Neural cell (in vitro differentiated cells): ENCODE results near the gene DMWD. TPM values are rescaled to one million over a fixed set of nuclear protein-coding genes. Genes with fewer than 3 reads are reported as not detected.
A peak's percentile ranks its signal among the peaks of the same experiment; 100 is the strongest.

ENCODE experiments used
- H2AFZ ChIP-seq: fragments of 200-600, 300-800 bp; sonication (generic), shearing (Covaris generic); 2 replicates; pipeline ENCODE4 v1.6.0; 2014; ENCODE audit warnings: low read depth, mild to moderate bottlenecking, antibody characterized with exemption, low read length, moderate library complexity
- H3F3A ChIP-seq: fragments of 200-600 bp; shearing (Covaris generic); 2 replicates; pipeline ENCODE4 v1.6.1; 2016; ENCODE audit warnings: mild to moderate bottlenecking, moderate library complexity, mixed read lengths, antibody characterized with exemption, low read length; ENCODE audit not compliant: insufficient read depth, poor library complexity, severe bottlenecking
- H3K27ac ChIP-seq: fragments of 200-600, 300-800 bp; sonication (generic), shearing (Covaris generic); 2 replicates; pipeline ENCODE4 v1.5.1; 2014; ENCODE audit warnings: mild to moderate bottlenecking, low read length, moderate library complexity
- H3K27me3 ChIP-seq: fragments of 300-800, 200-600 bp; sonication (generic), shearing (Covaris generic); 2 replicates; pipeline ENCODE4 v1.6.0; 2014; ENCODE audit warnings: mild to moderate bottlenecking, low read depth, low read length, moderate library complexity; ENCODE audit not compliant: insufficient read depth
- H3K36me3 ChIP-seq: fragments of 300-800, 200-600 bp; sonication (generic), shearing (Covaris generic); 2 replicates; pipeline ENCODE4 v1.5.1; 2014; ENCODE audit warnings: mild to moderate bottlenecking, antibody characterized with exemption, low read length, moderate library complexity; ENCODE audit not compliant: insufficient read depth
- H3K4me2 ChIP-seq: fragments of 300-800, 200-600 bp; sonication (generic), shearing (Covaris generic); 2 replicates; pipeline ENCODE4 v1.6.0; 2014; ENCODE audit warnings: mild to moderate bottlenecking, low read length
- H3K4me3 ChIP-seq: fragments of 300-800, 200-600 bp; sonication (generic), shearing (Covaris generic); 2 replicates; pipeline ENCODE4 v1.5.1; 2014; ENCODE audit warnings: mild to moderate bottlenecking, low read length, moderate library complexity
- H3K79me2 ChIP-seq: fragments of 200-600 bp; shearing (Covaris generic); replicated peaks from 2 replicates; pipeline ENCODE4 v1.6.0; 2014; ENCODE audit warnings: mild to moderate bottlenecking, low read length, moderate library complexity; ENCODE audit not compliant: insufficient read depth
- H3K9ac ChIP-seq: fragments of 300-800, 200-600 bp; sonication (generic), shearing (Covaris generic); 2 replicates; pipeline ENCODE4 v1.6.1; 2016; ENCODE audit warnings: mild to moderate bottlenecking, low read length, mixed read lengths
- H3K9me2 ChIP-seq: fragments of 200-600 bp; shearing (Covaris generic); 2 replicates; pipeline ENCODE4 v1.6.1; 2016; ENCODE audit warnings: mild to moderate bottlenecking, low read length, mixed read lengths; ENCODE audit not compliant: insufficient read depth
- H3K9me3 ChIP-seq: fragments of 200-600, 300-800 bp; sonication (generic), shearing (Covaris generic); 2 replicates; pipeline ENCODE4 v1.6.1; 2016; ENCODE audit warnings: mild to moderate bottlenecking, mixed run types, low read length, moderate library complexity, mixed read lengths
- H4K20me1 ChIP-seq: fragments of 200-600 bp; shearing (Covaris generic); 2 replicates; pipeline ENCODE4 v1.6.1; 2016; ENCODE audit warnings: mild to moderate bottlenecking, mixed run types; ENCODE audit not compliant: insufficient read depth
- EP300 ChIP-seq: fragments of 450-650 bp; conservative IDR thresholded peaks from 2 replicates; pipeline ENCODE4 v1.6.1; 2014; ENCODE audit warnings: antibody characterized with exemption, mild to moderate bottlenecking, moderate library complexity; ENCODE audit not compliant: poor library complexity, severe bottlenecking
- EZH2 ChIP-seq: fragments of 200-600, 300-800 bp; shearing (Covaris generic), sonication (generic); IDR thresholded peaks from 2 replicates; pipeline ENCODE4 v1.6.1; 2014; ENCODE audit warnings: antibody characterized with exemption, low read length, borderline replicate concordance, mild to moderate bottlenecking; ENCODE audit not compliant: insufficient read depth, poor library complexity, severe bottlenecking
- MXI1 ChIP-seq: fragments of 450-650 bp; conservative IDR thresholded peaks from 2 replicates; pipeline ENCODE4 v1.6.1; 2014; ENCODE audit warnings: antibody characterized with exemption, mild to moderate bottlenecking; ENCODE audit not compliant: poor library complexity, severe bottlenecking
- POLR2AphosphoS5 ChIP-seq: IDR thresholded peaks from 2 replicates; pipeline ENCODE4 v1.6.1; 2012
- RAD21 ChIP-seq: fragments of 450-650 bp; conservative IDR thresholded peaks from 2 replicates; pipeline ENCODE4 v1.6.1; 2014; ENCODE audit warnings: antibody characterized with exemption, mild to moderate bottlenecking, moderate library complexity
- SMC3 ChIP-seq: fragments of 450-650 bp; conservative IDR thresholded peaks from 2 replicates; pipeline ENCODE4 v1.6.1; 2014; ENCODE audit warnings: antibody characterized with exemption, mild to moderate bottlenecking, moderate library complexity; ENCODE audit not compliant: poor library complexity
- TAF1 ChIP-seq: IDR thresholded peaks from 2 replicates; pipeline ENCODE4 v1.6.1; 2012; ENCODE audit warnings: low read depth
- polyA plus RNA-seq: library from polyadenylated mRNA; depleted of rRNA; stranded (reverse); fragments of >200 nt; gene quantifications from 2 replicates; pipeline ENCODE4 v1.2.3, GENCODE V29; 2014
- TF ChIP-seq, protein P1 (sequence below): IDR thresholded peaks from 2 replicates; pipeline ENCODE4 v1.6.1; 2012; ENCODE audit warnings: borderline replicate concordance
- TF ChIP-seq, protein P2 (sequence below): fragments of 450-650 bp; IDR thresholded peaks from 2 replicates; pipeline ENCODE4 v1.5.1; 2014; ENCODE audit warnings: antibody characterized with exemption, mild to moderate bottlenecking, moderate library complexity; ENCODE audit not compliant: poor library complexity, severe bottlenecking

The DMWD gene
- polyA plus RNA-seq, 1 donor from 2014 or later, result 20.4 TPM

DNA sequence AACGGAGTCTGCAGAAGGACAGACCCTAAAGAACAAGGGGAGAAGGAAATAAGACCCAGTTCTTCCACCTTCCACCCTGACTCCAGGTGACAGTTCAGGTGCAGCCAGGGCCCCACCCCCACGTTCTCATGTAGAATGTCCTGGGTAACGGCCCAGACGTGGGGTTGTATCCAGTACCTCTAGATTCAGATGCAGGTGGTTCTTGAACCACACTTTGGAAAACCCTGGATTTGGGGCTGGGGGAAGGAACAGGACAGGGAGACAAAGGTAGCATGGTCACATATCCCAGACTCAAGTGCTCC lies 12.5 kb downstream of the DMWD start:
- H3K9ac ChIP-seq, result no peak overlapping the region
- H3K9me2 ChIP-seq, result no peaks in the 10 kb centered on the region
- H2AFZ ChIP-seq, result no peak overlapping the region
- no peak overlapping the region for H3K27ac ChIP-seq
- no peaks in the 10 kb centered on the region for H3K79me2 ChIP-seq
- no peaks in the 10 kb centered on the region for H3K9me3 ChIP-seq
- no peaks in the 10 kb centered on the region for H3K36me3 ChIP-seq
- H4K20me1 ChIP-seq, result no peaks in the 10 kb centered on the region
- H3F3A ChIP-seq, result no peaks in the 10 kb centered on the region
- no peaks in the 10 kb centered on the region for H3K27me3 ChIP-seq
- TF ChIP-seq EP300, result no peak
- no peak for TF ChIP-seq SMC3
- TF ChIP-seq, protein P1, sequence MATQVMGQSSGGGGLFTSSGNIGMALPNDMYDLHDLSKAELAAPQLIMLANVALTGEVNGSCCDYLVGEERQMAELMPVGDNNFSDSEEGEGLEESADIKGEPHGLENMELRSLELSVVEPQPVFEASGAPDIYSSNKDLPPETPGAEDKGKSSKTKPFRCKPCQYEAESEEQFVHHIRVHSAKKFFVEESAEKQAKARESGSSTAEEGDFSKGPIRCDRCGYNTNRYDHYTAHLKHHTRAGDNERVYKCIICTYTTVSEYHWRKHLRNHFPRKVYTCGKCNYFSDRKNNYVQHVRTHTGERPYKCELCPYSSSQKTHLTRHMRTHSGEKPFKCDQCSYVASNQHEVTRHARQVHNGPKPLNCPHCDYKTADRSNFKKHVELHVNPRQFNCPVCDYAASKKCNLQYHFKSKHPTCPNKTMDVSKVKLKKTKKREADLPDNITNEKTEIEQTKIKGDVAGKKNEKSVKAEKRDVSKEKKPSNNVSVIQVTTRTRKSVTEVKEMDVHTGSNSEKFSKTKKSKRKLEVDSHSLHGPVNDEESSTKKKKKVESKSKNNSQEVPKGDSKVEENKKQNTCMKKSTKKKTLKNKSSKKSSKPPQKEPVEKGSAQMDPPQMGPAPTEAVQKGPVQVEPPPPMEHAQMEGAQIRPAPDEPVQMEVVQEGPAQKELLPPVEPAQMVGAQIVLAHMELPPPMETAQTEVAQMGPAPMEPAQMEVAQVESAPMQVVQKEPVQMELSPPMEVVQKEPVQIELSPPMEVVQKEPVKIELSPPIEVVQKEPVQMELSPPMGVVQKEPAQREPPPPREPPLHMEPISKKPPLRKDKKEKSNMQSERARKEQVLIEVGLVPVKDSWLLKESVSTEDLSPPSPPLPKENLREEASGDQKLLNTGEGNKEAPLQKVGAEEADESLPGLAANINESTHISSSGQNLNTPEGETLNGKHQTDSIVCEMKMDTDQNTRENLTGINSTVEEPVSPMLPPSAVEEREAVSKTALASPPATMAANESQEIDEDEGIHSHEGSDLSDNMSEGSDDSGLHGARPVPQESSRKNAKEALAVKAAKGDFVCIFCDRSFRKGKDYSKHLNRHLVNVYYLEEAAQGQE, result no peak
- no peak for TF ChIP-seq RAD21
- TF ChIP-seq, protein P2, sequence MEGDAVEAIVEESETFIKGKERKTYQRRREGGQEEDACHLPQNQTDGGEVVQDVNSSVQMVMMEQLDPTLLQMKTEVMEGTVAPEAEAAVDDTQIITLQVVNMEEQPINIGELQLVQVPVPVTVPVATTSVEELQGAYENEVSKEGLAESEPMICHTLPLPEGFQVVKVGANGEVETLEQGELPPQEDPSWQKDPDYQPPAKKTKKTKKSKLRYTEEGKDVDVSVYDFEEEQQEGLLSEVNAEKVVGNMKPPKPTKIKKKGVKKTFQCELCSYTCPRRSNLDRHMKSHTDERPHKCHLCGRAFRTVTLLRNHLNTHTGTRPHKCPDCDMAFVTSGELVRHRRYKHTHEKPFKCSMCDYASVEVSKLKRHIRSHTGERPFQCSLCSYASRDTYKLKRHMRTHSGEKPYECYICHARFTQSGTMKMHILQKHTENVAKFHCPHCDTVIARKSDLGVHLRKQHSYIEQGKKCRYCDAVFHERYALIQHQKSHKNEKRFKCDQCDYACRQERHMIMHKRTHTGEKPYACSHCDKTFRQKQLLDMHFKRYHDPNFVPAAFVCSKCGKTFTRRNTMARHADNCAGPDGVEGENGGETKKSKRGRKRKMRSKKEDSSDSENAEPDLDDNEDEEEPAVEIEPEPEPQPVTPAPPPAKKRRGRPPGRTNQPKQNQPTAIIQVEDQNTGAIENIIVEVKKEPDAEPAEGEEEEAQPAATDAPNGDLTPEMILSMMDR, result no peak
- TF ChIP-seq TAF1, result no peak
- no peak overlapping the region for H3K4me2 ChIP-seq
- no peak overlapping the region for H3K4me3 ChIP-seq

DNA sequence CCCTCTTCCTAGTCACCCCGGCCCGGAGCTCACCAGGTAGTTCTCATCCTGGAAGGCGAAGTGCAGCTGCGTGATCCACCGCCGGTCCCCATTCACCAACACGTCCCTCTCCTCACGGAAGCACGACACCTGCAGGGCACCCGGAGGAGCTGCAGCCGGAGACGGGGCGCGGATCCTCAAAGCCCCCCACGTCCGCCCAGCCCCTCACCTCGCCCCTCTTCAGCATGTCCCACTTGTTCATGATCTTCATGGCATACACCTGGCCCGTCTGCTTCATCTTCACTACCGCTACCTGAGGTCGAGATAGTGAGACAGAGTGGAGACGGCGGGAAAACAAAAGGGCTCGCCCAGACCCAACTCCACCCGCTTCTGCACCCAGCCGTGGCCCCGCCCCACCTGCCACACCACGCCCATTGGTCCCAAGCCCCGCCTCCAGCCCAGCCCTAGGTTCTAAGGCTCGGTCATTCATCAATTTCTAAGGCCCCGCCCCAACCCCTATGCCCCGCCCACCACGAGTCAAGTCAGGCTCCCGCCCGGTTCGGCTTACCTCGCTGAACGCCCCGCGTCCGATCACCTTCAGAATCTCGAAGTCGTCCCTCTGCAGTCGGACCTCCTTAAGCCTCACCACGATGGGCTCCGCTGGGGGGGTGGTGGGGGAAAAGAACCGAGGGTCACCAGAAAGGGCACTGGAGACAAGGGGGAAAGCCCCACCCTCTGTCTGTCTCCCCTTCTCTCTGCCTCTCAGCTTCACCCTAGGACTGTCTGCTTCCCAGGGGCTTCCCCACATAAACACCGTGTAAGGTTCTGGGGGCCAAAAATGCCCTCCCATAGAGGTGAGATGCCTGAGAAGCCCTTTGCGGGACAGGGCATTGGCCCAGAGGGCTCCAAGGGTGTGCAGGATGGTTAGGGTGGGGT lies 13.2 kb downstream of the DMWD start:
- Histone ChIP-seq H4K20me1 (no peaks in the 10 kb centered on the region), H3K4me2 (no peak overlapping the region), H3F3A (no peaks in the 10 kb centered on the region), H2AFZ (no peak overlapping the region), H3K9ac (no peak overlapping the region), H3K27me3 (no peaks in the 10 kb centered on the region), H3K79me2 (no peaks in the 10 kb centered on the region), H3K36me3 (no peaks in the 10 kb centered on the region), H3K9me3 (no peaks in the 10 kb centered on the region), H3K9me2 (no peaks in the 10 kb centered on the region), H3K27ac (no peak overlapping the region), H3K4me3 (no peak overlapping the region)
- TF ChIP-seq, protein P2, result peak; percentile 64
- peak; percentile 46 for TF ChIP-seq SMC3
- no peak for TF ChIP-seq EZH2
- TF ChIP-seq TAF1, result no peak
- TF ChIP-seq, protein P1, result no peak
- no peak for TF ChIP-seq EP300
- no peak for TF ChIP-seq MXI1
- TF ChIP-seq RAD21, result peak; percentile 29
- TF ChIP-seq POLR2AphosphoS5, result no peak
